NCI-H526 treated with DMSO at 0.1 percent for 48 hours (cell line): ENCODE measurements around the gene TMUB1.
A peak's percentile ranks its signal among the peaks of the same experiment; 100 is the strongest.

Source experiments
- DNase-seq: peaks from one replicate; lab custom pipeline; 2025; lab: John Stamatoyannopoulos, UW

TMUB1 gene

GRCh38 chr7:151083071-151083823, at the start of gene TMUB1:
TMUB1 (minus strand) TSS chr7:151083493; CDS start chr7:151082563, 930 bp downstream.
- peak; percentile 62 for DNase-seq

- DNase-seq, result no peak
Observed at GRCh38 chr7:151132461-151133205, 49.3 kb upstream of the TMUB1 start.

GRCh38 chr7:151131592-151132293, 48.5 kb upstream of the TMUB1 start:
- no peak for DNase-seq

- no peak for DNase-seq
Observed at GRCh38 chr7:151131224-151131591, 47.9 kb upstream of the TMUB1 start.

- no peak for DNase-seq
Observed at GRCh38 chr7:151130741-151131157, 47.5 kb upstream of the TMUB1 start.

GRCh38 chr7:151129960-151130591, 46.8 kb upstream of the TMUB1 start:
- no peak for DNase-seq

GRCh38 chr7:151129117-151129959, 46.0 kb upstream of the TMUB1 start:
- no peak for DNase-seq

- no peak for DNase-seq
Observed at GRCh38 chr7:151128716-151129115, 45.4 kb upstream of the TMUB1 start.

- no peak for DNase-seq
Observed at GRCh38 chr7:151128144-151128543, 44.9 kb upstream of the TMUB1 start.

- no peak for DNase-seq
Observed at GRCh38 chr7:151126491-151127137, 43.3 kb upstream of the TMUB1 start.

- DNase-seq, result no peak
Observed at GRCh38 chr7:151125846-151126481, 42.7 kb upstream of the TMUB1 start.

- peak; percentile 74 for DNase-seq
Observed at GRCh38 chr7:151125470-151125845, 42.2 kb upstream of the TMUB1 start.

- DNase-seq, result no peak
Observed at GRCh38 chr7:151124899-151125399, 41.7 kb upstream of the TMUB1 start.

- DNase-seq, result no peak
Observed at GRCh38 chr7:151124481-151124880, 41.2 kb upstream of the TMUB1 start.

- DNase-seq, result peak; percentile 80
Observed at GRCh38 chr7:151123822-151124464, 40.6 kb upstream of the TMUB1 start.

- DNase-seq, result no peak
Observed at GRCh38 chr7:151123158-151123821, 40.0 kb upstream of the TMUB1 start.

GRCh38 chr7:151122796-151123157, 39.5 kb upstream of the TMUB1 start:
- DNase-seq, result no peak

GRCh38 chr7:151122276-151122675, 39.0 kb upstream of the TMUB1 start:
- DNase-seq, result no peak
